DOHH2 (cell line): Measurements from ENCODE around the gene ZNF560.

Experiments
- H3F3A ChIP-seq: fragments of 200-600 bp; sonication (generic), shearing (Covaris generic); 2 replicates; pipeline ENCODE4 v1.6.0; 2016; ENCODE audit warnings: antibody characterized with exemption, mild to moderate bottlenecking; ENCODE audit not compliant: control insufficient read depth, insufficient read depth
- H3K27ac ChIP-seq: fragments of 200-600 bp; sonication (generic); 2 replicates; pipeline ENCODE4 v1.5.1; 2014; ENCODE audit warnings: low read depth, mild to moderate bottlenecking, low read length, moderate library complexity
- H3K27me3 ChIP-seq: fragments of 200-600 bp; sonication (generic); 2 replicates; pipeline ENCODE4 v1.6.1; 2014; ENCODE audit warnings: mild to moderate bottlenecking, low read length, mixed read lengths; ENCODE audit not compliant: control insufficient read depth
- H3K36me3 ChIP-seq: fragments of 200-600 bp; sonication (generic); 2 replicates; pipeline ENCODE4 v1.6.1; 2014; ENCODE audit warnings: mild to moderate bottlenecking, low read length, moderate library complexity, mixed read lengths; ENCODE audit not compliant: control insufficient read depth
- H3K4me1 ChIP-seq: fragments of 200-600 bp; sonication (generic); 2 replicates; pipeline ENCODE4 v1.6.1; 2014; ENCODE audit warnings: mild to moderate bottlenecking, low read length, mixed read lengths; ENCODE audit not compliant: control insufficient read depth
- H3K4me2 ChIP-seq: fragments of 200-600 bp; sonication (generic); 2 replicates; pipeline ENCODE4 v1.6.0; 2014; ENCODE audit warnings: mild to moderate bottlenecking, low read length, moderate library complexity
- H3K4me3 ChIP-seq: fragments of 200-600 bp; sonication (generic); 2 replicates; pipeline ENCODE4 v1.5.1; 2014; ENCODE audit warnings: mild to moderate bottlenecking, low read length, mixed read lengths
- H3K79me2 ChIP-seq: fragments of 200-600 bp; sonication (generic); 2 replicates; pipeline ENCODE4 v1.6.1; 2014; ENCODE audit warnings: mild to moderate bottlenecking, low read length, mixed read lengths; ENCODE audit not compliant: control insufficient read depth
- H3K9me2 ChIP-seq: fragments of 200-600 bp; sonication (generic); replicated peaks from 2 replicates; pipeline ENCODE4 v1.6.1; 2014; ENCODE audit warnings: mild to moderate bottlenecking, low read length, mixed read lengths; ENCODE audit not compliant: control insufficient read depth
- H3K9me3 ChIP-seq: fragments of 200-600 bp; sonication (generic); 2 replicates; pipeline ENCODE4 v1.6.1; 2014; ENCODE audit warnings: antibody characterized with exemption, low read length, mixed read lengths; ENCODE audit not compliant: control insufficient read depth, insufficient read depth
- H4K20me1 ChIP-seq: fragments of 200-600 bp; sonication (generic); 2 replicates; pipeline ENCODE4 v1.6.0; 2014; ENCODE audit warnings: low read depth, mild to moderate bottlenecking, antibody characterized with exemption, low read length, moderate library complexity; ENCODE audit not compliant: control insufficient read depth, insufficient read depth
- EZH2phosphoT487 ChIP-seq: fragments of 200-600 bp; sonication (generic); IDR thresholded peaks from 2 replicates; pipeline ENCODE4 v1.6.1; 2017; ENCODE audit warnings: borderline replicate concordance, mild to moderate bottlenecking, antibody characterized with exemption, low read length, moderate library complexity, mixed read lengths
- TF ChIP-seq, protein P1 (sequence below): fragments of 200-600 bp; sonication (generic); IDR thresholded peaks from one replicate; pipeline ENCODE4 v1.5.1; 2014; ENCODE audit warnings: antibody characterized with exemption, mild to moderate bottlenecking, low read depth, low read length; ENCODE audit not compliant: poor library complexity, severe bottlenecking

ZNF560 gene

DNA sequence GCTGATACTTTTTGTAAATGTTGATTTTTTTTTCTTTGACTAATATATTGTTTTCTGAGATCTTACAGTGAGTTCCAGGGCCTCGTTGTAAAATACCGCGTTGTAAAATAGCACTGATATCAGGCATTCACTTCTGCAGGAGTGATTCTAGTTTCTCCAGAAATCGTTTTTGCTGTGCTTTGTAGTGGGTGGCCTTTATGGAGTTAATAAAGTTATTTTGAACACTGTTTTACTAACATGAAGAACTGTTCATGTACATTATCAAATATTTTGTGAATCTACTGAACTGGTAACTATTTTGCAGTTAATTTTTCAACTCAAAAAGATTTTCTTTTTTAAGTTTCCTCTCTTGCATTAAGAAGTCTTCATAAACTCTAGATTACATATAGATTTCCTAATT is 62.1 kb downstream of the ZNF560 start:
- TF ChIP-seq, protein P1, sequence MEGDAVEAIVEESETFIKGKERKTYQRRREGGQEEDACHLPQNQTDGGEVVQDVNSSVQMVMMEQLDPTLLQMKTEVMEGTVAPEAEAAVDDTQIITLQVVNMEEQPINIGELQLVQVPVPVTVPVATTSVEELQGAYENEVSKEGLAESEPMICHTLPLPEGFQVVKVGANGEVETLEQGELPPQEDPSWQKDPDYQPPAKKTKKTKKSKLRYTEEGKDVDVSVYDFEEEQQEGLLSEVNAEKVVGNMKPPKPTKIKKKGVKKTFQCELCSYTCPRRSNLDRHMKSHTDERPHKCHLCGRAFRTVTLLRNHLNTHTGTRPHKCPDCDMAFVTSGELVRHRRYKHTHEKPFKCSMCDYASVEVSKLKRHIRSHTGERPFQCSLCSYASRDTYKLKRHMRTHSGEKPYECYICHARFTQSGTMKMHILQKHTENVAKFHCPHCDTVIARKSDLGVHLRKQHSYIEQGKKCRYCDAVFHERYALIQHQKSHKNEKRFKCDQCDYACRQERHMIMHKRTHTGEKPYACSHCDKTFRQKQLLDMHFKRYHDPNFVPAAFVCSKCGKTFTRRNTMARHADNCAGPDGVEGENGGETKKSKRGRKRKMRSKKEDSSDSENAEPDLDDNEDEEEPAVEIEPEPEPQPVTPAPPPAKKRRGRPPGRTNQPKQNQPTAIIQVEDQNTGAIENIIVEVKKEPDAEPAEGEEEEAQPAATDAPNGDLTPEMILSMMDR = no peak
- no peak for TF ChIP-seq EZH2phosphoT487
- H3K27me3 ChIP-seq = no peaks in the 10 kb centered on the region
- H3K27ac ChIP-seq = no peak overlapping the region
- no peaks in the 10 kb centered on the region for H3K9me3 ChIP-seq
- peaks cover 25% of the 10 kb centered on the region for H3K79me2 ChIP-seq
- H3K4me1 ChIP-seq = peaks cover 19% of the 10 kb centered on the region
- no peaks in the 10 kb centered on the region for H3F3A ChIP-seq
- H3K9me2 ChIP-seq = no peaks in the 10 kb centered on the region
- H4K20me1 ChIP-seq = 0 out of 2 replicates have a peak, but pooled peaks cover 2% of the 10 kb centered on the region
- H3K36me3 ChIP-seq = peaks cover 34% of the 10 kb centered on the region
- H3K4me2 ChIP-seq = peak overlapping the region; percentile 89
- H3K4me3 ChIP-seq = peak overlapping the region; percentile 97

DNA sequence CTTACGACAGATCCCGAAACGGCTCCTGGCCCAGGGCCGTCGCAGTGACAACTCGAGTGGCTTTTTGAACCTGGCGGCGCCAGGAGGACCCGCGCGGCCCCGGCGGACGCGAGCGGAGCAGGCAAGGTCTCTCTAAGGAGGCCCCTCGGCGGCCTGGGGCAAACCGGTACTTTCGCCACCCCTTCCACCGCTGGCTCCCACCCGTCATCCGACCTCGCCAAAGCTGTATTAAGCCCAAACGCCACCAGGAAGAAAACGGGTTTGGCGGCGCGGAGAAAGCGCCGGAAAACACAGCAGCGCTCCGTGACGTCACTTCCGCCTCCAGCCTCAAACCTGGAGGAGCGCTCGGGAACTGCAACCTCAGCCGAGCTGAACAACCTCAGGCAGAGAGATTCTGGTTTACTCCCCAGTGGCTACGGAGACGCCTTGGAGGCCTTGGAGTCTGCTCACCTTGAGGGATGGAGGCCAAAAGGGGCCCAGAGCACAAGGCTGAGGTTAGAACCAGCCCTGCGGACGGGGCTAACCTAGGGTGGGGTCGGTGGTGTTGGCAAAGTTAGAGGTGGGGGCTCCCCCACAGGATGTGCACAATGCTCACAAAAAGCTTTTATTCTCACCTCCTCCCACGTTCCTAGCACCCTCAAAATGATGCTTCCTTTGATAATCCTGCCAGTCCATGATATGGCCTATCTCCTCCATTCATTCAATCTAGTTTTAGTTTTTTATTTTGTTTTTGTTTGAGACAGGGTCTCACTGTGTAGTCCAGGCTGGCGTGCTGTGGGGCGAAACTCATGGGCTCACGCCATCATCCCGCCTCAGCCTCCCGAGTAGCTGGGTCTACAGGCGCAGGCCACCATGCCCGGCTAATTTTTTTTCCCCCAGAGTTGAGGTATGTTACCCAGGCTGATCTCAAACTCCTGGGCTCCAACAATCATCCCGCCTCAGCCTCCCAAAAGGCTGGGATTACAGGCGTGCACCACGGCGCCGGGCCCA is 62.8 kb downstream of the ZNF560 start, which contains the start of gene ZNF266:
Gene ZNF266 (minus strand): TSS at position 295 of the 990 bp plus-strand sequence. CDS start 15,484 bp downstream, outside the sequence.
- Histone ChIP-seq H3K4me2 (peak within 1 kb of the TSS; percentile 89), H4K20me1 (0 out of 2 replicates have a peak, but pooled peaks cover 2% of the 10 kb centered on the region), H3K27ac (peak within 1 kb of the TSS; percentile 54), H3K79me2 (peaks cover 25% of the 10 kb centered on the region), H3K27me3 (no peaks in the 10 kb centered on the region), H3K4me3 (peak within 1 kb of the TSS; percentile 97), H3F3A (no peaks in the 10 kb centered on the region), H3K36me3 (peaks cover 42% of the 10 kb centered on the region), H3K9me3 (no peaks in the 10 kb centered on the region), H3K4me1 (peaks cover 19% of the 10 kb centered on the region), H3K9me2 (no peaks in the 10 kb centered on the region)
- TF ChIP-seq, protein P1 = peak; percentile 36
- TF ChIP-seq EZH2phosphoT487 = no peak

DNA sequence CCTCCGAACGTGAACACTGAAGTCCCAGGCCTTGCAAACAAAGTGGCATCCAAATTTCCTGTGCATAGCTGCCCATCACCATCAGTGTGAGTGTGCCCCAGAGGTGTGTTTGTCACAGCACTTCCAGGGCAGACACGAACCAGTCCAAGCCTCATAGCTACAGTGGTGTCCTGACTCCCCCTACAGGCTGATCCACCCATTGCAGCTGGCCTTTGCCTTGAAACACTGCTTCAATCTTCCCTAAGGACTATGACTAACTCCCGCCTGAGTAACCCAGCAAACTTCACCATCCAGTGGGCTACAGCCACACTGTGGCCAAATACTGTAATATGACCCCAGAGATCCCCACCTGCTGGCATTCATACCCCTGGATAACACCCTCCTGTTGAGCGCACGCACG is 66.9 kb downstream of the ZNF560 start:
- Histone ChIP-seq H3K36me3 (peaks cover 54% of the 10 kb centered on the region), H3K4me1 (peaks cover 19% of the 10 kb centered on the region), H3K27me3 (no peaks in the 10 kb centered on the region), H3K9me3 (no peaks in the 10 kb centered on the region), H3K4me3 (no peak overlapping the region), H3K79me2 (peaks cover 28% of the 10 kb centered on the region), H3K27ac (no peak overlapping the region), H3F3A (no peaks in the 10 kb centered on the region), H3K4me2 (no peak overlapping the region), H3K9me2 (no peaks in the 10 kb centered on the region), H4K20me1 (0 out of 2 replicates have a peak, but pooled peaks cover 2% of the 10 kb centered on the region)
- no peak for TF ChIP-seq EZH2phosphoT487
- TF ChIP-seq, protein P1 = peak; percentile 65
